Heart left ventricle (tissue), 16 donors: ENCODE results near the gene MED27. TPM values are rescaled to one million over a fixed set of nuclear protein-coding genes. Genes with fewer than 3 reads are reported as not detected.

Source experiments
- ATAC-seq, 4 donors: fragments of 200-7000 bp; cut with Tn5 transposase; one replicate each; pipeline ENCODE4 v1.9.1; 2020 to 2022; ENCODE audit warnings: moderate library complexity in 4 of 4, mild to moderate bottlenecking in 3 of 4, moderate number of reproducible peaks in 1 of 4
- DNase-seq, 5 donors: peaks; one replicate each; pipeline ENCODE4 v3.0.0-alpha.2; 2020
- H3K27ac ChIP-seq, 12 donors: fragments of 200-600 bp; sonication (generic) in 4 of 12; one replicate each; pipeline versions ENCODE4 v1.5.0 to v1.8.0; 2016 to 2022; ENCODE audit warnings: mild to moderate bottlenecking in 2 of 12
- H3K27me3 ChIP-seq, 9 donors: fragments of 200-600 bp; sonication (generic) in 2 of 9; one replicate each; pipeline versions ENCODE4 v1.5.1 to v1.8.0; 2016 to 2022; ENCODE audit warnings: mild to moderate bottlenecking in 3 of 9
- H3K36me3 ChIP-seq, 9 donors: fragments of 200-600 bp; sonication (generic) in 2 of 9; one replicate each; pipeline versions ENCODE4 v1.5.0 to v1.8.0; 2018 to 2022; ENCODE audit warnings: mild to moderate bottlenecking in 2 of 9
- H3K4me1 ChIP-seq, 12 donors: fragments of 200-600 bp; sonication (generic) in 4 of 12; one replicate each; pipeline versions ENCODE4 v1.5.0 to v1.8.0; 2016 to 2022; ENCODE audit warnings: mild to moderate bottlenecking in 3 of 12
- H3K4me3 ChIP-seq, 12 donors: fragments of 200-600 bp; sonication (generic) in 4 of 12; one replicate each; pipeline versions ENCODE4 v1.5.0 to v1.8.0; 2017 to 2022; ENCODE audit warnings: mild to moderate bottlenecking in 9 of 12, moderate library complexity in 4 of 12
- H3K9me3 ChIP-seq, 12 donors: fragments of 200-600 bp; sonication (generic) in 4 of 12; one replicate each; pipeline versions ENCODE4 v1.5.0 to v1.8.0; 2016 to 2022; ENCODE audit warnings: mild to moderate bottlenecking in 1 of 12
- CTCF ChIP-seq, 12 donors: fragments of 200-600 bp; sonication (generic) in 4 of 12; IDR thresholded peaks; one replicate each; pipeline versions ENCODE4 v1.5.0 to v1.8.0; 2018 to 2022; ENCODE audit warnings: antibody characterized with exemption in 12 of 12, mild to moderate bottlenecking in 5 of 12
- POLR2A ChIP-seq, 2 donors: fragments of 450-650 bp; IDR thresholded peaks; one replicate each; pipeline ENCODE4 v1.6.1; 2017; ENCODE audit warnings: antibody characterized with exemption in 2 of 2, mild to moderate bottlenecking in 2 of 2, moderate library complexity in 2 of 2
- WGBS, 4 donors: extraction: QIAGEN DNeasy Blood & Tissue Kit in 2 of 4; methylation state at CpG; one replicate each; pipeline versions ENCODE4 v1.1.5 to v1.1.7; 2013 to 2018; 5-methylcytosine and 5-hydroxymethylcytosine counted together
- intact Hi-C, 10 donors: fragments of 100-400 bp; cut with DNase I; formaldehyde crosslinking; loops; one replicate each; pipeline versions ENCODE4 v1.11.1 to v1.14.2; 2022
- polyA plus RNA-seq, 2 donors: library from polyadenylated mRNA; stranded (reverse); fragments of 200-250 nt; gene quantifications; one replicate each; pipeline ENCODE4 v1.2.3, GENCODE V29; 2013
- total RNA-seq, 9 donors: library from RNA; depleted of rRNA in 2 of 9; stranded (reverse); fragments of >200 nt in 2 of 9; fragmentation: NEBNext Ultra II Directional in 3 of 9; extraction: Animal tissue kit (Norgen Biotek cat#: 25700) in 3 of 9; gene quantifications; one replicate each; pipeline versions ENCODE4 v1.1.0 to v1.2.4, GENCODE V29; 2016 to 2023
- donor health status: ischemic (EF 13 %, LVEDD 7.1; RV severe dilation, severe dysfunction).
- donor health status: healthy with polysubstance abuse.
- donor health status: DM: no; HTN: yes; CAD: no.
- donor health status: DM: no; HTN: no; CAD: no.
- donor health status: ischemic (EF 25% LVEDD 6.9; RV normal size, moderate dysfunction).
- donor health status: ischemic (EF 25% LVEDD 5.7; RV mildly dilated, moderate dysfunction).
- donor health status: healthy.
- donor health status: DM: yes; HTN: yes; CAD: no.
- donor health status: ischemic (EF 35%, LVEDD 5.7; RV mildly dilated, moderate dysfunction).
- donor health status: nonischemic (EF 11% LVEDD 7.7; RV severe dilation, severe dysfunction).
- donor health status: DM: yes; HTN: yes; CAD: no.
- donor health status: PGD.
- donor health status: ischemic (EF 29% LVEDD 5.4; RV normal size, mild dysfunction).
- donor health status: nonischemic (EF 23%, LVEDD 6.1; RV moderate dilation, normal function).

MED27 gene
- total and polyA plus RNA-seq, 11 donors: 14.3 to 23.0 (median 15.6) TPM

GRCh38 chr9:132125944-132126679 lies 46.4 kb upstream of the MED27 start:
- Histone ChIP-seq H3K36me3 (no peaks in the 10 kb centered on the region), H3K9me3 (no peaks in the 10 kb centered on the region), H3K4me1 (no peaks in the 10 kb centered on the region), H3K27me3 (peaks cover 0 to 82% (median 21%) of the 10 kb centered on the region in 9 donors), H3K27ac (no peak overlapping the region), H3K4me3 (no peak overlapping the region)
- WGBS, 4 donors: 52 to 57% (median 55%) methylated on average over 20 of the region's 20 CpGs
- DNase-seq (no peak), ATAC-seq (no peak)
- TF ChIP-seq CTCF (IDR thresholded peaks at IDR 0.05): no peak
- no peak for TF ChIP-seq POLR2A (IDR thresholded peaks at IDR 0.05)
- intact Hi-C loops: no loop called here

- peaks cover 0 to 87% (median 21%) of the 10 kb centered on the region in 9 donors for H3K27me3 ChIP-seq
- intact Hi-C loops: no loop called here
- H3K9me3 ChIP-seq: no peaks in the 10 kb centered on the region
- no peak overlapping the region for H3K27ac ChIP-seq
- no peak for ATAC-seq
- DNase-seq: no peak
- TF ChIP-seq CTCF (IDR thresholded peaks at IDR 0.05) (no peak), POLR2A (IDR thresholded peaks at IDR 0.05) (no peak)
- no peaks in the 10 kb centered on the region for H3K4me1 ChIP-seq
- 21 to 34% (median 29%) methylated on average over 7 of the region's 7 CpGs for WGBS, 4 donors
- no peaks in the 10 kb centered on the region for H3K36me3 ChIP-seq
- no peak overlapping the region for H3K4me3 ChIP-seq
Observed at GRCh38 chr9:132125361-132125760, 45.7 kb upstream of the MED27 start.

GRCh38 chr9:132124800-132125199 lies 45.1 kb upstream of the MED27 start:
- no peaks in the 10 kb centered on the region for H3K36me3 ChIP-seq
- H3K4me3 ChIP-seq: no peak overlapping the region
- WGBS, 4 donors: 37 to 47% (median 39%) methylated on average over 6 of the region's 6 CpGs
- no peaks in the 10 kb centered on the region for H3K9me3 ChIP-seq
- no peak for ATAC-seq
- H3K27me3 ChIP-seq: peaks cover 0 to 87% (median 21%) of the 10 kb centered on the region in 9 donors
- intact Hi-C loops: no loop called here
- H3K27ac ChIP-seq: no peak overlapping the region
- no peak for TF ChIP-seq CTCF (IDR thresholded peaks at IDR 0.05)
- TF ChIP-seq POLR2A (IDR thresholded peaks at IDR 0.05): no peak
- no peak for DNase-seq
- H3K4me1 ChIP-seq: no peaks in the 10 kb centered on the region

- no peaks in the 10 kb centered on the region for H3K4me1 ChIP-seq
- TF ChIP-seq POLR2A (IDR thresholded peaks at IDR 0.05): no peak
- no peak for TF ChIP-seq CTCF (IDR thresholded peaks at IDR 0.05)
- intact Hi-C loops: no loop called here
- WGBS, 4 donors: 90 to 96% (median 95%) methylated on average over 2 of the region's 2 CpGs
- H3K9me3 ChIP-seq: no peaks in the 10 kb centered on the region
- no peak for ATAC-seq
- H3K36me3 ChIP-seq: no peaks in the 10 kb centered on the region
- no peak overlapping the region for H3K27ac ChIP-seq
- no peak overlapping the region for H3K4me3 ChIP-seq
- no peak for DNase-seq
- peaks cover 0 to 60% (median 6%) of the 10 kb centered on the region in 9 donors for H3K27me3 ChIP-seq
Observed at GRCh38 chr9:132121021-132121420, 41.4 kb upstream of the MED27 start.
